Measurements from ENCODE around the gene RGS7.
"Not testable (repeated sequence)": the region's sequence is repeated elsewhere in the genome, so short reads cannot be mapped to it uniquely, and the experiment has no call there.

Gene RGS7

DNA sequence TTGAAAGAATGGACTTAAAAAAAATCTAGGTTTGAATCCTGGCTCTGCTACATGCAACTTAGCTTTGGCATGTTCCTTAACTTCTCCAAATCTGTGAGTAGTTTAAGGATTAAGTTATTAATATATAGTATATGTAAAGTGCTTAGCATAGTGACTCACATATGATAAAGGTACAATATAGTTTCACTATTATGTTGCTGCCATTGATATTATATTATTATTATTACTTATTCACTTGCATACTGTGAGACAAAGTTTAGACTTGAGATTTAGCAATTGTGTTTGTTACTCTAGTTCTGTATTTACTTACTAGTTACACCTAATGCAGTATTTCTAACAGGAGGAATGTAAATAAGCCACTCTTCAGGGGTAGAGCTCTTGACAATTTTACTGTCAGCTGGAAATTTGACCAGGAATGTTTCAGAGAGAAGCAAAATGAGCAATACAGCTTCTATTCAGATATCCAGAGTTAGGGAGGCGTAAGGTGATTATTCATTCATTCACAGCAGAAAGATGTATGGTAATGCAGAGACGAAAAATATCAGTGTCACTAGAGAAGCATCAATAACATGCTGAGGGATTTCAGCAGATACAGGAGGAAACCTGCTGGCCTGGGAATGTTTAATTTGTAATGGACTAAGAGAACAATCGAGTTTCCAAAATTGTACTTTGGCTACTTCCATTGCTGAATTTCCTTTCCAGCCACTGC is 25.5 kb downstream of the RGS7 start:
- no peak for DNase-seq (ENCODE audit: low spot score)

DNA sequence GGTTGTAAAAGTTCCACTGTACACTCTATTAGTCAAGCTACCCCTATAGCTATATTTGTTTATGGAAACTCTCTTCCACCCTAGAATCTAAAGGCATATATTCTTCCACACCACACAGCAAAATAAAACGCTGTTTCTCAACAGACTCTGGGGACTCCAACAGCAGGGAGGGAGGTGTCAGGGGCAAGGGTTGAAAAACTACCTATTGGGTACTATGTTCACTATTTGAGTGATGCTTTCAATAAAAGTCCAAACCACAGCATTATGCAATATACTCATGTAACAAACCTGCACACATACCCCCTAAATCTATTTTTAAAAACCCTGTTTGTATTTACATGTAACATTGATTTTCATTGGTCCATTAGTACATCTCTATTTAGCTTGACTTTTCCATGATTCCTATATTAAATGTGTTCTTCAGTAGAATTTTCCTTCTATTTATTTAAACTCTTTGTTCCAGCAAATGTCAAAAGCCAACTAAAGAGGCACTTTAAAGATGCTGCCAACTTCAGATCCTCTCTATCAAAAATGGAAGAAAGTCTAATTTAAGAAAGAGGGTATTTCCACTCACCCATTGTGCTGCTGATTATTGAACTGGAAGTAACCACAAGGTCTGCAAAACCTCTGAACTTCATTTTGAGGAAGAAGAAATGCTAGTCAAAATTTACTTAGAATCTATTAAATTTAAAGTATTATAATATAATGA is 26.2 kb downstream of the RGS7 start:
- no peak for DNase-seq (ENCODE audit: low spot score)

DNA sequence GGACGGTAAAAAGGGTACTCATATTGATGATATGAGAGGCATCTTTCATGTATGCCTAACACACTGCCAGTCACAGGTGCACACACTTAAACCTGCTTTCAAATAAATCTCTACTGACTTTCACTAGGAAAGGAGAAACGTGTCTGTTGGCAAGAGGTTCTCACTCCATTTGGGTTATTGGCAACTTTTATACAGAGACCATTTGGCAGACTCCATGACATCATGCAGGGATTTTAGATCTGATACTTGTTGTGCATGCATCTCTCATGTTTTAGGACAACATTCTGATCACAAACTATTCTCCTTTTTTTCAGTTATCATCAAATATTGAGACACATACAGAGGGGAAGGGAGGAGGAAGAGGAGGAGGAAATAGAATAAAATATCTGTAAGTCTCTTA is 31.5 kb downstream of the RGS7 start:
- no peak for DNase-seq (ENCODE audit: low spot score)

DNA sequence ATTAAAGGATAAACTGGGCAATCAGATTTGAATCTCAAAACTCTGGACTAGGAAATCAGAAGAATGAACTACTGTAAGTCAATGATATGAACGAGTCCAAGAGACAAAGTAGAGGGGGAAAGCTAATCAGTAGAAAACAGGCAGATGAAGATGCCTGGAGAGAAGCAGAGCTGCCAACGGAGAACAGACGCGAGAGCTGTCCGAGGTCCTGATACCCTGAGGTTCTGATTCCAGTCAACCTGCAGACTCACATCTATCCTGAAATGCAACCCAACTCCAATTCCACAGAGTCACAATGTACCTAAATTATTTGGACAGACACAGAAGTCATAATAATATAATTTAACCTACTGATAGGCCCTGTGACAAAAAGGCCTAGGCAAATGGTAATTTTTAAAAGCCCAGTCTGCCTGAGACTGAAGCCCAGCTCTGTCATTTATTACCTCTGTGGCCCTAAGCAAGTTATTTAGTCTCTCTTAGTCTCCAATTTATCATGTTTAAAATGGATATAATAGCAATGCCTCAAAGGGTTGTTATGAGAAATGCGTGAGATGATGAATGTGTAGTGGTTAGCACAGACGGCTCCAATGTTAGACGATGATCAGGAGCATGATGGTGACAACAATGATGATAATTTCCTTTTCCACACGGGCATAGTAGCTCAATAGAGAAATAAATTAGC is 33.4 kb downstream of the RGS7 start:
- DNase-seq (ENCODE audit: low spot score): peak; percentile 11

DNA sequence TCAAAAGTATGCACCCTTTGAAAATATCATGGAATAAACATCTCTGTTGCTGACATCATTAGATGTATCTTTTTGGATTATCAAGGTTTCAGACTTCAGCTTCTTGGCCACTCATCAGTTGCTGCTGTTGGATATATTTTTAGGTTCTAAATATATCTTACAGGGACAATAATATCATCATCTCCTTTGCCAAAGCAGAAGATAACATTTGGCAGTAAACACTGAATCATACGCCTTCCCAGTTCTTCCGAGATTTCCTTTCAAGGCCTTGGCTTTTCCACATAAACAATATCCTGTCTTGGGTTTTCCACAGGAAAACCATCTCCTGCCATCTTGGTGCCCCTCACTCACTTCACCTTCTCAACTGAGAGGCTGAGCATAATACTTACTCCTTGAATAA is 39.3 kb downstream of the RGS7 start:
- DNase-seq (ENCODE audit: low spot score): no peak

DNA sequence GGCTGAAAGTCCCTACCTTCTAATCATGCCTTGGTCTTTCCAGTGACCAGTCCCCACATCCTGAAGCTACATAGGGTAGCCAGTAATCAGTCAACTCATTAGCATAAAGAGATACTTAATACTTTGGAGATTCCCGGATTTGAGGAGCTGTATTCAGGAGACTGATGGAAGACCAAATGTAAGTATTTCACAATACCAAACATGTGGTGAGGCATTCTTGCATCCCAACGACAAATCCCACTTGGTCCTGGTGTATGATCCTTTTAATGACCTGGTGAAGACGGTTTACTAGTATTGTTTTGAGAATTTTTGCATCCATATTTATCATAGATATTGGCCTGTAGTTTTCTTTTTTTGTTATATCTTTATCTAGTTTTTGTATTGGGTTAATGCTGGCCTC is 40.6 kb downstream of the RGS7 start:
- no peak for DNase-seq (ENCODE audit: low spot score)

DNA sequence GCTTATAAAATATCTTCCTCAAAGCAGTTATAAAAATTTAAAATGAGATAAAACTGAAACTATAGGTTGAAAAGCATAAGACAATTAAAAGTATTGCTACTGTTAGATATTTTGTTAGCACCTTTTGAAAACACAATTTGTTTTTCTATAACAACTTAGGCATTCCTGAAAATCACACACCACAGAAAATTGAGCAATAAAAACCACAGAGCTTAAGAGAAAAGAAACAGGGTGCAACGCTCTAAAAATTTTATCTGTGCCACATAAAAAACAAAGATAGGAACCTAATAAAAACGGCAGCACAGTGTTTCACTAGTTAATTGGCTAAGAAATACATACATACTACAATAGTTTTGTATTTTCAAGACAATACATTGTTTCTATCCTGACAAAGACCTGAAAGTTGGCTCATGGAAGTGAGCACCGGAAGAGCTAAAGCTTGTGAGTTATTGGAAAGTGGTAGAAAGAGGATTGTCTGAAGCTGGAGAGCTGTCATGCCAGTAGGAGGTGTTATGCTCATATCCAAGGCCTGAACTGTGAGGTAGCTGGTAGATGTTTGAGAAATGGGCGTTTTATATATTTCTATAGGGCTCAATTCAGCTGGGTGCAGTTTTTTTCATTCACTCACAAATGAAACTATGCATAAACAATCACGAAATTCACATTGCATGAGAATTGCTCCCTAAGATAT is 45.8 kb downstream of the RGS7 start:
- DNase-seq (ENCODE audit: low spot score): no peak

DNA sequence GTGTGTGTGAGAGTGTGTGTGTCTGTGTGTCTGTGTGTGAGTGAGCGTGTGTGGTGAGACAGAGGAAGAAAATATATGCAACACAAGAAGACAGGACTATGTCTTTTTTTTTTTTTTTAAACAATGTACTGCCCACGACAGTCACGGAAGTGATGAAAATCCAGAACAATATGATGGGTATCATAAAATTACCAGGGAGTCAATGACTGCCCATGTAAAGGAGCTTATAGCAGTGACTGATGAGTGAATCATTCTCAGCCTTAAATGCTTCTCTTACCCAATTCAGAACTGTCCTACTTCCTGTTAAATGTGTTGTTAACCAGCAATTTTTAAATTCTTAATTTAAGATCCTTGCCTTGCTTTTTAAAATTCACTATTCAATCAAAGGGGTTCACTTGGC is 46.6 kb downstream of the RGS7 start:
- DNase-seq (ENCODE audit: low spot score): no peak

DNA sequence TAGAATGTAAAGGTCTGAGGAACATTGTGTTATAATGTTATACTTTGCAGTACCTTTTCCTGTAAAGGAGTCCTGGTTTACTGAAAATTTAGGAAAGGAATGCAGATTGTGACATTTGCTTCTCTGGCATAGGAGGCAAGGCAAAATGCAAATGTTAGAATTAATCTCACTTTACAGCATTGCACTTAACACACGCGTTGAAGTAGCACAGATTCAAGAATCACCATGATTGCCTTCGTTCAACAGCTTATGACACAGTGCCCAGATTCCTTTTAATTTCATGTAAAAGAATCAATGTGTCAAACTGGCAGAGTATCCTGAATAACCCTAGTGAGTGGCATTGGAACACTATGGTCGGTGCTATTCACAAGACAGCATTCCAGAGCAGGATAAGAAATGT is 47.4 kb downstream of the RGS7 start:
- DNase-seq (ENCODE audit: low spot score): no peak

DNA sequence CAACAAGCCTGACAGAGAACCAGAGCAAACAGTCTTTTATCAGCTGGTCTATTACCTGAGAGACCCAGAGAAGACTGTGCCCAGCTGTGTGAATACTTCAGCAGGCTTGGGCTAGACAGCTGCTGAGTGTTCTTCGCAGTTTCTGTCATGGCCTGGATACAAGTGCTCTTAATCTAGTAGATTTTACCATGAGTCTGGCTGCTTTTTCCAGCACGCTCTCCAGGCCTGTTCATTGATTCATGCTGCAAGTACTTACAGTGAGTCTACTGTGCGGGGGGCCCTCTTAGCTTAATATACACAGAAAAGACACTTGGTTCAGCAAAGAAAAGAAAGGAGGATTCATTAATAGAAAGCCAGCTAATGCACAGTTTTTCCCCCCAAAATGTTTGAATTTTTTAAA is 48.5 kb downstream of the RGS7 start:
- no peak for DNase-seq (ENCODE audit: low spot score)

DNA sequence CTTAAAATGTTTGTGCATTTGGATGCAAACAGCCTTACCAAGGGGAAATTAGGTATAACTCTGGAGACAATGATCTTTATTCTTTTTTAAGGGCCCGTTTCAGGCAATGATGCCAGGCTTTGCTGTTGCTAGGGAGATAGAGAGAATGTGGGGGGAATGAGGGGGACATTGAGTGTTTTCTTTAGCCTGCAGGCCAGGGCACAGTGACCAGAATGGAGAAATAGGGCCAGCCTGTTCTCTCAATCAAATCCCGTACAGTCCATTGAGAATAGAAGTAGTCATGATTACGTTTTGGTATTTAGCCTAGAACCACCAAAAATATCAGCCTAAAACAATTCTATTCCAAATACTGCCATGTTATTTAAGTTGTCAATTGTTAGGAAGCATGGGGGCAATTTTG is 49.0 kb downstream of the RGS7 start:
- no peak for DNase-seq (ENCODE audit: low spot score)

DNA sequence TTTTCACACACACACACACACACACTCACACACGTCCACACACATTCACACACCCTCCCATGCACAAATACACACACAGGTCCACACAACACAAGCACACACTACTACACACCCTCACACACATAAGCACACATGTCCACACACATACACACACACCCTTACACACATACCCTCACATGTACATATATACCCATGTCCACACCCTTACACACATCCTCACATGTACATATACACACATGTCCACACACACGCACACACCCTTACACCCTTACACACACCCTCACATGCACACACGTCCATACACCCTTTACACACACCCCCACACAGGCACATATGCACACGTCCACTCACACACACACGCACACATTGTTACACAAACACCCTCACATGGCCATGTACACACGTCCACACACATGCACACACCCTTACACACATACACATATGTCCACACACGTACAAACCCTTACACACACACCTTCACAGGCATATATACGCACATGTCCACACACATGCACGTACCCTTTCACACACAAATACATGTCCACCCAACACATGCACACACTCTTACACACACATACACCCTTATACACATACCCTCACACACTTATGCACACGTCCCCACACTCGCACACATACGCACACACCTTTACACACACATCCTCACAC is 50.7 kb downstream of the RGS7 start:
- no peak for DNase-seq (ENCODE audit: low spot score)

DNA sequence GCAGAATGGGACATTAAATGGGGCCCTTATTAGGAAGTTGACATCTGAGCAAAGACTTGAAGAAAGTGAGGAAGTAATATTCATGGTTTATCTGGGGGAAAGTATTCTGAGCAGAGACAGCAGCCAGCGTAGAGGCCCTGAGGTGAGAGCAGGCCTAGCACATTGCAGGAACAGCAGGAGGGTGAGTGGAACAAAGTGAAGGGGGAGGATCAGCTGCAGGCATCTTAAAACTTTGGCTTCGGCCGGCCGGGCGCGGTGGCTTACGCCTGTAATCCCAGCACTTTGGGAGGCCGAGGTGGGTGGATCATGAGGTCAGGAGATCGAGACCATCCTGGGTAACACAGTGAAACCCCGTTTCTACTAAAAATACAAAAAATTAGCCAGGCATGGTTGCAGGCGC is 55.0 kb downstream of the RGS7 start:
- DNase-seq (ENCODE audit: low spot score): not testable (repeated sequence)

DNA sequence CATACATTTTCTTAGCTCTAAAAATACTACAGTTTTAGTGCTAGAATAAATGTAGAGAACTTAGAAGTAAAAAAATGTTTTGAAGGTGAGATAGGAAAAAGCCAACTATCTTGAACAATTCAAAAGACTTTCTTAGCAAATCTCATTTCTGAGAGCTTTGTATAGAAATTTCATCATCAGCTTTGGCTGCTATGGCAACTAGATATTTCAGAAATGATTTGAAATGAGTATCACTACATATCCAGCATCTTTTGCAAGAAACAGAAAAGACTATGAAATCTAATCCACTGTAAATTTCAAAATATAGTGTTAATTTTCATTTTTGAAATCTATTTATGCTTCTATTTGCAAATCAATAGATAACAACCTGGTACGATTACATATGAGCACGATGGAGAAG is 57.7 kb downstream of the RGS7 start:
- DNase-seq (ENCODE audit: low spot score): no peak

DNA sequence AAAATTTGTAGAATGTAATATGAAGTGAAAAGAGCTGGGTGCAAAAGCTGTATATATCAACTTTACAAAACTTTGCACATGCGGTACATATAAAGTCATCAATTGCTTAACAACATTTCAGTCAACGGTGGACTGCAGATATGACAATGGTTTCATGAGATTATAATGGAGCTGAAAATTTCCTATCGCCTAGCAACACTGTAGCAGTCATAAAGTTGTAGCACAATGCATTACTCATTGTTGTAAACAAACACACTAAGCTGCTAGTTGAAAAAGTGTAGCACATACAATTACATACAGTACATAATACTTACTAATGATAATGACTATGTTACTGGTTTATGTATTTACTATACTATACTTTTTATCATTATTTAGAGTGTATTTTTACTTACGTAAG is 64.0 kb downstream of the RGS7 start:
- no peak for DNase-seq (ENCODE audit: low spot score)

DNA sequence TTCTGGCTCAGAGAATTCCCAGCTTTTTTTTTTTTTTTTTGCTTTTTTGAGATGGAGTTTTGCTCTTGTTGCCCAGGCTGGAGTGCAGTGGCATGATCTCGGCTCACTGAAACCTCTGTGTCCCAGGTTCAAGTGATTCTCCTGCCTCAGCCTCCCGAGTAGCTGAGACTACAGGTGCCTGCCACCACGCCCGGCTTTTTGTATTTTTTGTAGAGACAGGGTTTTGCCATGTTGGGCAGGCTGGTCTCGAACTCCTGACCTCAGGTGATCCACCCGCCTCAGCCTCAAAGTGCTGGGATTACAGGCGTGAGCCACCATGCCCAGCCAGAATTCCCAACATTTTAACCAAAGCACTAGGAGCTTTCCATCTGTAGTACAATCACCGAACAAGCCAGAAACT is 65.5 kb downstream of the RGS7 start:
- DNase-seq (ENCODE audit: low spot score): not testable (repeated sequence)

DNA sequence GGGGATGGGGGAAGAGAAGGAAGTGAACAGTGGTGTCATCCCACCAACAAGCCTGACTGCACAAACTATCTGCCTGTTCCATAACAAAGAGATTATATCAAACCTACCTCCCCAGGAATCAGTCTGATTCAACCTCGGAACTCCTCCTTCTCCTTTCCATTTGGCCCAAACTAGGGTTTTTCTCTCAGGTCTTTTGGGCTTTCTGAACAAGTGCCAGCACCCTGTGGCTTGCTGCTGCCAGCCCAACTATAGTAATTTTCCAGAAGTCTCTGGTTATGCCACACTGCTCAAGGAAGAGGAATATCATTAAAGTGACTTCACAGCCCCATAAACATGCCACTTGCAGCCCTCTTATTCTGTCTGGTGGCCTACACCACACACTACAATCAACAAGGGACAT is 70.5 kb downstream of the RGS7 start:
- DNase-seq (ENCODE audit: low spot score): no peak

DNA sequence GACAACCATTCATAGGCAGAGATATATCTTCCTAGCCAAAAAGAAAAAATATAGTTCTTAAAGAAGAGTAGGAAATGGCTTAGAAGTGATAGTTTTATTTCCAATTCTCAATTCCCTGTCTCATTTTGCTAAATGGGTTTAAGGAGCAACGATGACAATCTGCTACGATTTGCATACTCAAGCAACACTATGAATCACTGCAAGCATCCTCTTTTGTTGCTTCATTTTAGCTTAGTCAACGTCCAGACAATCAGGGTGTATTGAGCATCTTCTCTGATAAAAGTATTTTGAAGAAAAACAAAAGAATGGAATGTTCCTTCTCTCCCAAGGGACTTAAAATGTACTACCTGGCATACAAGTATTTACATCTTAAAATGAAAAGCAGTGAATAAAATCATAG is 80.6 kb downstream of the RGS7 start:
- DNase-seq (ENCODE audit: low spot score): no peak

DNA sequence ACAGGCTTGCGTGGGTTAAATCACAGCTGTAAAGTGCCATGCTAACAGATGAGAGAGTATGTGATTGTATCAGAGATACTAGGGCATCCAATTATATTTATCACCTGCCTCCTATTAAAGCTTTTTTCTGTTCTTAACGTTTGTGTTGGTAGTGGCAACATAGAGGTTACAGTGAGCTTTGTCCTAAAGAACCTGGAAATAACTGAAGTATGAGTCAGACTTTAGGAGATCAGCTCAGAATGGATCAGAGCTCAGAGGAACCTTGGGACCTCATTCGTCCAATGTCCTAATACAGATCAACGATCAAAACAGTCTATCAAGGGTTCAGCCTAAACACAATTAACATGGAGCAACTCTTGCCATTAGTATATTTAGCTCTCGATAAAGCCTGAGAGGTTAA is 81.0 kb downstream of the RGS7 start:
- no peak for DNase-seq (ENCODE audit: low spot score)

DNA sequence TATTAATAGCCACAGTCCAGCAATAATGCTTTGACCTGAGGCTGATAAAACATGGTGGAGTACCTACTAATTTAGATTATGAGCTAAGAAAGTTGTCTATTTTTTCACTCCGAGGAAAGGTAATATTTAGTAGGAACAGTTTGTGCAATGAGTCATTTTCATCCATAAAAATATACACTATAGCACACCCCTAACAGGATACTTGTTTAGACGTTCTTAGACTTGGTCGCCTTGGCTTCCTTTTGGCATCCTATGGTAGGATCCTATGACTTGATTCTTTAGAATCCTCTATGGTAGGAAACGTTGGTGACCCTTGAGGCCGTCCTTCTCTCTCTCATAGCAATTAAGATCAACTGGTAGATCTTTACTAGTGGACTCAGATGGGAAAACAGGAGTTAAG is 81.8 kb downstream of the RGS7 start:
- no peak for DNase-seq (ENCODE audit: low spot score)

DNA sequence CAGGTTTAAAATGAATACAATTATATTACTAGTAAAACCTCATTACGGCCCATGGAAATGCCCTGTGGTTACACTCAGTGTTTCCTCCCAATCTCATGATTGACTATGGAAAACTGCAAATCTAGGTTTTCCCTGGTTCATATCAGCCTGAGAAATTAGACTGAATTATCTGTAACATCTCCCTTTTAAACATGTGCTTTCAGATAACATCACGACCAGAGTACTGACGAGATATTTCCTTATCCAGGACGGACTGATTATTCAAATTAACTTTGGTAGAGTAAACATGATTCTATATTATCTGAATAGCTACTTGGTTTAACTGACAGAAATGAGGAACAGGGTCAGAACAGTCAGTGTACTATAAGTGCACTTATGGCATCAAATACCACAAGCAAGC is 82.3 kb downstream of the RGS7 start:
- no peak for DNase-seq (ENCODE audit: low spot score)

DNA sequence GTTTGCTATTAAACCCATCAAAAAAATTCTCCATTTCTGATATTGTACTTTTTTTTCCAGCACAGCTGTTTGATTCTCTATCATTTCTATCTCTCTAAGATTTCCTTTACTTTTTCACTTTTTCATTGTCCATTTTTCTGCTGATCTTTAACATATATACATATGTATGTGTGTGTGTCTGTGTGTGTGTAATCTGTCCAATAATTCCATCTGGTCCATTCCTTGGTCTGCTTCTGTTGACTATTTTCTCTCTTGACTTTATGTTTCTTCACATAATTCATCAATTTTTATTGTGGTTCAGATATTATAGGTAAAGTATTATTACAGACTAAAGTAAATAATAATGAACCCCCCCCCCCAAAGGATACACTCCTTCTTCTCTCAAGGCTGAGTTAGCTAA is 84.2 kb downstream of the RGS7 start:
- DNase-seq (ENCODE audit: low spot score): no peak
